Loucy (cell line): ENCODE measurements around the gene RPL12.

ENCODE experiments used
- H2AFZ ChIP-seq: fragments of 200-600 bp; sonication (generic); 2 replicates; pipeline ENCODE4 v1.6.0; 2016; ENCODE audit warnings: antibody characterized with exemption, mild to moderate bottlenecking, low read length, moderate library complexity
- H3F3A ChIP-seq: fragments of 200-600 bp; 2 replicates; pipeline ENCODE4 v1.6.0; 2016; ENCODE audit warnings: antibody characterized with exemption, low read depth, mild to moderate bottlenecking
- H3K27me3 ChIP-seq: fragments of 200-600 bp; sonication (generic); 2 replicates; pipeline ENCODE4 v1.6.1; 2014; ENCODE audit warnings: low read length, mild to moderate bottlenecking; ENCODE audit not compliant: insufficient read depth, poor library complexity, severe bottlenecking
- H3K36me3 ChIP-seq: fragments of 200-600 bp; sonication (generic); 2 replicates; pipeline ENCODE4 v1.6.1; 2016; ENCODE audit warnings: low read length; ENCODE audit not compliant: insufficient read depth
- H3K4me1 ChIP-seq: fragments of 200-600 bp; sonication (generic); 2 replicates; pipeline ENCODE4 v1.5.1; 2014; ENCODE audit warnings: low read length, mild to moderate bottlenecking; ENCODE audit not compliant: insufficient read depth, poor library complexity, severe bottlenecking
- H3K4me2 ChIP-seq: fragments of 200-600 bp; sonication (generic); 2 replicates; pipeline ENCODE4 v1.6.0; 2014; ENCODE audit warnings: antibody characterized with exemption, low read length, low read depth, mild to moderate bottlenecking; ENCODE audit not compliant: poor library complexity, severe bottlenecking
- H3K4me3 ChIP-seq: fragments of 200-600 bp; sonication (generic); 2 replicates; pipeline ENCODE4 v1.5.1; 2014; ENCODE audit warnings: low read length, mild to moderate bottlenecking, mixed read lengths; ENCODE audit not compliant: poor library complexity, severe bottlenecking
- H3K79me2 ChIP-seq: fragments of 200-600 bp; sonication (generic); 2 replicates; pipeline ENCODE4 v1.6.1; 2014; ENCODE audit warnings: low read length; ENCODE audit not compliant: insufficient read depth
- H3K9ac ChIP-seq: fragments of 200-600 bp; sonication (generic); 2 replicates; pipeline ENCODE4 v1.6.0; 2014; ENCODE audit warnings: mild to moderate bottlenecking, low read depth, low read length, moderate library complexity; ENCODE audit not compliant: poor library complexity, severe bottlenecking
- H3K9me2 ChIP-seq: fragments of 200-600 bp; sonication (generic); replicated peaks from 2 replicates; pipeline ENCODE4 v1.6.1; 2016; ENCODE audit warnings: low read depth, low read length, mixed read lengths
- H3K9me3 ChIP-seq: fragments of 200-600 bp; sonication (generic); 2 replicates; pipeline ENCODE4 v1.6.1; 2014; ENCODE audit warnings: mild to moderate bottlenecking, antibody characterized with exemption, low read length, low read depth; ENCODE audit not compliant: insufficient read depth
- H4K20me1 ChIP-seq: fragments of 200-600 bp; sonication (generic); 2 replicates; pipeline ENCODE4 v1.6.0; 2014; ENCODE audit warnings: antibody characterized with exemption, low read length, mild to moderate bottlenecking; ENCODE audit not compliant: insufficient read depth, poor library complexity, severe bottlenecking
- EZH2phosphoT487 ChIP-seq: fragments of 200-600 bp; IDR thresholded peaks from 2 replicates; pipeline ENCODE4 v1.6.1; 2018; ENCODE audit warnings: antibody characterized with exemption, mild to moderate bottlenecking, moderate library complexity, borderline replicate concordance
- TF ChIP-seq, protein P1 (sequence below): fragments of 200-600 bp; sonication (generic); conservative IDR thresholded peaks from 2 replicates; pipeline ENCODE4 v1.5.1; 2014; ENCODE audit warnings: mild to moderate bottlenecking, antibody characterized with exemption, low read length

RPL12 gene

DNA sequence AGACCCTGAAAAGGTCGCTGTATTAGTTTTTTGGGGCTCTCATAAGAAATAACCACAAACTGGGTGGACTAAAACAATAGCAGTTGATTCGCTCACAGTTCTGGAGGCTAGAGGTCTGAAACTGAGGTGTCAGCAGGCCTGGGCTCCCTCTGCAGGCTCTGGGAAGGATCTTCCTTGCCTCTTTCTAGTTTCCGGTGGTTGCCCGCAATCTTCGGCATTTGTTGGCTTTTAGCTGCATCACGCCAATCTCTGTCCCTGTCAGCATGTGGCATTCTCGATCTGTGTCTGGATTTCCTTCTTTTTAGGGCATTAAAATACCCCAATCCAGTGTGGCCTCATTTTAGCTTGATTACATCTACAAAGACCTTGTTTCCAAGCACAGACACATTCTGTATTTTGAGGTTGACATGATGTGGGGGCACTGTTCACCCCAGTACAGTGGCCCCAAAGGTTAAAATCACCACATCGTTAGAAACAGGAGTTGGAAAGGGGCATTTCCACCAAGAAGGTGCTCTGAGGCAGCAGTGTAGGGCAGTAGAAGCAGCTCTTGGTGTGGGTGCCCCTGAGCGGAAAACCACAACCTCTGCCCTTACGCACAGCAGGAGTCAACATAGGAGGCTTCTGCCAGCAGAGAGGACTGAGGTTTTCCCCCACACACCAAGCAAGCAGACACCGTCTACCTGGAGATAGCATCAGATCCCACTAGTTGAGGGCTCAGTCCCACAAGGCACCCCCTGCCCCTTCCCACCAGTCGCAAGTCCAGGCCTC lies 13.5 kb downstream of the RPL12 start:
- Histone ChIP-seq H3K79me2 (no peaks in the 10 kb centered on the region), H3F3A (no peaks in the 10 kb centered on the region), H3K4me3 (no peak overlapping the region), H3K4me1 (peaks cover 4% of the 10 kb centered on the region), H3K4me2 (peak overlapping the region; percentile 50), H2AFZ (no peak overlapping the region), H3K36me3 (peaks cover 59% of the 10 kb centered on the region; the same call in 1 of the 2 replicates), H4K20me1 (no peaks in the 10 kb centered on the region), H3K9ac (no peak overlapping the region), H3K9me2 (no peaks in the 10 kb centered on the region), H3K27me3 (no peaks in the 10 kb centered on the region), H3K9me3 (no peaks in the 10 kb centered on the region)
- TF ChIP-seq EZH2phosphoT487: no peak
- TF ChIP-seq, protein P1, sequence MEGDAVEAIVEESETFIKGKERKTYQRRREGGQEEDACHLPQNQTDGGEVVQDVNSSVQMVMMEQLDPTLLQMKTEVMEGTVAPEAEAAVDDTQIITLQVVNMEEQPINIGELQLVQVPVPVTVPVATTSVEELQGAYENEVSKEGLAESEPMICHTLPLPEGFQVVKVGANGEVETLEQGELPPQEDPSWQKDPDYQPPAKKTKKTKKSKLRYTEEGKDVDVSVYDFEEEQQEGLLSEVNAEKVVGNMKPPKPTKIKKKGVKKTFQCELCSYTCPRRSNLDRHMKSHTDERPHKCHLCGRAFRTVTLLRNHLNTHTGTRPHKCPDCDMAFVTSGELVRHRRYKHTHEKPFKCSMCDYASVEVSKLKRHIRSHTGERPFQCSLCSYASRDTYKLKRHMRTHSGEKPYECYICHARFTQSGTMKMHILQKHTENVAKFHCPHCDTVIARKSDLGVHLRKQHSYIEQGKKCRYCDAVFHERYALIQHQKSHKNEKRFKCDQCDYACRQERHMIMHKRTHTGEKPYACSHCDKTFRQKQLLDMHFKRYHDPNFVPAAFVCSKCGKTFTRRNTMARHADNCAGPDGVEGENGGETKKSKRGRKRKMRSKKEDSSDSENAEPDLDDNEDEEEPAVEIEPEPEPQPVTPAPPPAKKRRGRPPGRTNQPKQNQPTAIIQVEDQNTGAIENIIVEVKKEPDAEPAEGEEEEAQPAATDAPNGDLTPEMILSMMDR: peak; percentile 32

DNA sequence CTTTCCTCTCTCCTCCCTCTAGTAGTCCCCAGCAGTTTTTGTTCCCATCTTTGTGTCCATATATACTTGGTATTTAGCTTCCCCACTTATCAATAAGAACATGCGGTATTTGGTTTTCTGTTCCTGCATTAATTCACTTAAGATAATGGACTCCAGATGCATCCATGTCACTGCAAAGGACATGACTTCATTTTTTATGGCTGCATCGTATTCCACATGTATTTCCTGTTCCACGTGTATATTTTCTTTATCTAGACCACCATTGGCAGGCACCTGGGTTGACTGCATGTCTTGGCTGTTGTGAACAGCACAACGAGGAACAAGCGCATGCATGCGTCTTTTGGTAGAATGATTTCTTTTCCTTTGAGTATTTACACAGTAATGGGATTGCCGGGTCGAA lies 20.8 kb downstream of the RPL12 start:
- Histone ChIP-seq H3K9me2 (no peaks in the 10 kb centered on the region), H3K9me3 (no peaks in the 10 kb centered on the region), H3K9ac (no peak overlapping the region), H2AFZ (no peak overlapping the region), H3K4me3 (no peak overlapping the region), H3K79me2 (peaks cover 26% of the 10 kb centered on the region), H4K20me1 (peaks cover under 1% of the 10 kb centered on the region), H3K4me2 (no peak overlapping the region), H3K27me3 (no peaks in the 10 kb centered on the region), H3K36me3 (peaks cover 23% of the 10 kb centered on the region; the same call in 1 of the 2 replicates), H3K4me1 (peaks cover 10% of the 10 kb centered on the region), H3F3A (no peaks in the 10 kb centered on the region)
- TF ChIP-seq, protein P1: no peak
- TF ChIP-seq EZH2phosphoT487: no peak

DNA sequence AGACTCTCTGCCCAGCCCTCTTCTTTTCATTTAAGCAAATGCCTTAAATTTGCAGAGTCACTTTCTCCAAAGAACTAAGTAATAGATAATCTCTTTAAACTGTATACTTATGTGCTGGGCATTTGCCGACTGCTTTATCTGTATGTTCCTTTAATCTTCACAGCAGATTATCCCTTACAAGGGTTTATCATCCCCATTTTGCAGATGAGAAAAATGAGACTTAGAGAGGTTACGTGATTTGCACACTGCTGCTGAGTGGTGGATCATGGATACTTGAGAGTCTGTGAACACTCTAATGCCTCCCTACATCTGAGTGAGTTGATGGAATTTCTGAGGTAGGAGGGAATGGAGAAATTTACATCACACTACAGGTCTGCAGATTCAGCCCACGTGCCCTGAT lies 22.9 kb downstream of the RPL12 start:
- Histone ChIP-seq H3K79me2 (peaks cover 39% of the 10 kb centered on the region), H3K4me3 (no peak overlapping the region)

More for the DNA sequence above, 22.9 kb downstream of the RPL12 start:
- peaks cover 6% of the 10 kb centered on the region; the same call in 1 of the 2 replicates for H3K36me3 ChIP-seq
- no peak overlapping the region for H3K9ac ChIP-seq
- no peaks in the 10 kb centered on the region for H3K27me3 ChIP-seq
- TF ChIP-seq, protein P1: no peak
- H4K20me1 ChIP-seq: peaks cover 8% of the 10 kb centered on the region
- H3F3A ChIP-seq: no peaks in the 10 kb centered on the region
- peak overlapping the region; percentile 98 for H3K4me2 ChIP-seq
- H3K9me3 ChIP-seq: no peaks in the 10 kb centered on the region
- no peak overlapping the region for H2AFZ ChIP-seq
- no peaks in the 10 kb centered on the region for H3K9me2 ChIP-seq
- H3K4me1 ChIP-seq: peaks cover 11% of the 10 kb centered on the region
